Ovary (tissue), 3 donors: ENCODE data around the gene DIS3L2.
"Not testable (repeated sequence)": the region's sequence is repeated elsewhere in the genome, so short reads cannot be mapped to it uniquely, and the experiment has no call there.

Experiments used
- EP300 ChIP-seq: sonication (generic); formaldehyde crosslinking; IDR thresholded peaks from one replicate; pipeline ENCODE4 v1.6.1; 2017; ENCODE audit warnings: antibody characterized with exemption
- POLR2A ChIP-seq: fragments of 450-650 bp; IDR thresholded peaks from one replicate; pipeline ENCODE4 v1.6.1; 2017; ENCODE audit warnings: antibody characterized with exemption, mild to moderate bottlenecking, moderate library complexity
- TF ChIP-seq, protein P1 (sequence below), 3 donors: fragments of 450-650 bp in 2 of 3; fragments of 200-600 bp in 1 of 3; IDR thresholded peaks; one replicate each; pipeline versions ENCODE4 v1.5.1 to v1.8.0; 2016 to 2022; ENCODE audit warnings: antibody characterized with exemption in 3 of 3, mild to moderate bottlenecking in 1 of 3
- donor health status: DM: no; HTN: no; CAD: no.

DNA sequence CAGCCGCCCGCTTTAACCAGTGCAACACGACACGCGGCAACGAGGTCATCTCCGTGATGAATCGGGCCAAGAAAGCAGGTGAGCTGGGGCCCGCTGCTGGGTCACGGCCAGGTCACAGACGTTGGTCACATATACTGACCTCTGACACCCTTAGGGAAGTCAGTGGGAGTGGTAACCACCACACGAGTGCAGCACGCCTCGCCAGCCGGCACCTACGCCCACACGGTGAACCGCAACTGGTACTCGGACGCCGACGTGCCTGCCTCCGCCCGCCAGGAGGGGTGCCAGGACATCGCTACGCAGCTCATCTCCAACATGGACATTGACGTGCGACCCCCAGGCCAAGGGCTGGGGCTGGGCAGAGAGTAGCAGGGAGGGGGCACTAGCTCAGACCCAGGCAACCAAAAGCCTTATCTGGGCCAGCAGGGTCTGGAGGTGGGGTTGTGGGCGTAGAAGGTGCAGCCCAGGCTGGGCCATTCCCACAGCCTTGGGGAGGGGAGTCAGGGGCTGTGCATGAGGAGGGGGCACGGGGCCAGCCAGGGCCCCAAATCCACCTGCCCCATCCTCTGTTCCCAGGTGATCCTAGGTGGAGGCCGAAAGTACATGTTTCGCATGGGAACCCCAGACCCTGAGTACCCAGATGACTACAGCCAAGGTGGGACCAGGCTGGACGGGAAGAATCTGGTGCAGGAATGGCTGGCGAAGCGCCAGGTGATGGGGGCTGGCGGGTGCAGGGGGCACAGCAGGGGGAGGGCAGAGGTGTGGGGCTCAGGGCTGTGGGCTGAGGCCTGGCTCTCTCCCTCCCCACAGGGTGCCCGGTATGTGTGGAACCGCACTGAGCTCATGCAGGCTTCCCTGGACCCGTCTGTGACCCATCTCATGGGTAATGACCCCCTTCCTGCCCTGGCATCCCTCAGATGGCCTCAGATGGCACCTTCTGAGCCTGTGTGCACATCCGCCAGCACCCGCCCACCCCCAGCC, 418.4 kb downstream of the DIS3L2 start:
- TF ChIP-seq, protein P1, sequence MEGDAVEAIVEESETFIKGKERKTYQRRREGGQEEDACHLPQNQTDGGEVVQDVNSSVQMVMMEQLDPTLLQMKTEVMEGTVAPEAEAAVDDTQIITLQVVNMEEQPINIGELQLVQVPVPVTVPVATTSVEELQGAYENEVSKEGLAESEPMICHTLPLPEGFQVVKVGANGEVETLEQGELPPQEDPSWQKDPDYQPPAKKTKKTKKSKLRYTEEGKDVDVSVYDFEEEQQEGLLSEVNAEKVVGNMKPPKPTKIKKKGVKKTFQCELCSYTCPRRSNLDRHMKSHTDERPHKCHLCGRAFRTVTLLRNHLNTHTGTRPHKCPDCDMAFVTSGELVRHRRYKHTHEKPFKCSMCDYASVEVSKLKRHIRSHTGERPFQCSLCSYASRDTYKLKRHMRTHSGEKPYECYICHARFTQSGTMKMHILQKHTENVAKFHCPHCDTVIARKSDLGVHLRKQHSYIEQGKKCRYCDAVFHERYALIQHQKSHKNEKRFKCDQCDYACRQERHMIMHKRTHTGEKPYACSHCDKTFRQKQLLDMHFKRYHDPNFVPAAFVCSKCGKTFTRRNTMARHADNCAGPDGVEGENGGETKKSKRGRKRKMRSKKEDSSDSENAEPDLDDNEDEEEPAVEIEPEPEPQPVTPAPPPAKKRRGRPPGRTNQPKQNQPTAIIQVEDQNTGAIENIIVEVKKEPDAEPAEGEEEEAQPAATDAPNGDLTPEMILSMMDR (IDR thresholded peaks at IDR 0.05), result not testable (repeated sequence)
- not testable (repeated sequence) for TF ChIP-seq POLR2A, EP300
